ENCODE data around the gene ISCU.

ISCU gene

DNA sequence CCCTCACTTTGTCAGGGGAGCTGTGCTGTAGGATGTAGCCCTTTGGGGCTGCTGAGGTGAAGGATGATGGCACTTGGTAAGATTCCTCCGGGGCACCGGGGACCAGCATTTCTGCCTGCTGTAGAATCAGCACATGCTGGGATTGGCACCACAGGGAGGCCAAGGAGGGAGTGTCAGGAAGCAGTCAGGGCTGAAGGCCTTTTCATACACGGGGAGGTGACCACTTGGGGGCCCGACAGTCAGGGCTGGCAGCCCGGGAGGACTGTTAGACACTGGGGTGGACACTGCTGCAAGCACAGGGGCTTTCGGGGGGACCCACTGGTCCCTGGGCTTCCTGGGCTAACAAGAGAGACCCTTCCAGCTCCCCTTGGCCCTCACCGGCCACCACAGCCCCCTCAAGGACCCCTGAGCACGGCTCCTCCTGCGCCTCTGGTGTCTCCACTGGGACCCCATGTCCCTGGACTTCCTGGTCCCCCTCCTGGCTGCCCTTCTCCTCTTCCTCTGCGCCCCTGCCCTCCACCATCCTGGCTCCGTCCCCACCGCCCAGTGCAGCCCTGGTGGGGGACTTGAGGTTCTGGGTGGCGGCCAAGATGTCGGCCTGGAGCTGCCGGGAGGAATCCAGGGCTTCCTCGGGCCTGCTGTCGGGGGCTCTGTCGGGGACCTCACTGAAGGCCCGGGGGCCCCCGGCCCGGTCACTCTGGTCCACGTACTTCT is 29.0 kb downstream of the ISCU start:
- DNase-seq = no peak

DNA sequence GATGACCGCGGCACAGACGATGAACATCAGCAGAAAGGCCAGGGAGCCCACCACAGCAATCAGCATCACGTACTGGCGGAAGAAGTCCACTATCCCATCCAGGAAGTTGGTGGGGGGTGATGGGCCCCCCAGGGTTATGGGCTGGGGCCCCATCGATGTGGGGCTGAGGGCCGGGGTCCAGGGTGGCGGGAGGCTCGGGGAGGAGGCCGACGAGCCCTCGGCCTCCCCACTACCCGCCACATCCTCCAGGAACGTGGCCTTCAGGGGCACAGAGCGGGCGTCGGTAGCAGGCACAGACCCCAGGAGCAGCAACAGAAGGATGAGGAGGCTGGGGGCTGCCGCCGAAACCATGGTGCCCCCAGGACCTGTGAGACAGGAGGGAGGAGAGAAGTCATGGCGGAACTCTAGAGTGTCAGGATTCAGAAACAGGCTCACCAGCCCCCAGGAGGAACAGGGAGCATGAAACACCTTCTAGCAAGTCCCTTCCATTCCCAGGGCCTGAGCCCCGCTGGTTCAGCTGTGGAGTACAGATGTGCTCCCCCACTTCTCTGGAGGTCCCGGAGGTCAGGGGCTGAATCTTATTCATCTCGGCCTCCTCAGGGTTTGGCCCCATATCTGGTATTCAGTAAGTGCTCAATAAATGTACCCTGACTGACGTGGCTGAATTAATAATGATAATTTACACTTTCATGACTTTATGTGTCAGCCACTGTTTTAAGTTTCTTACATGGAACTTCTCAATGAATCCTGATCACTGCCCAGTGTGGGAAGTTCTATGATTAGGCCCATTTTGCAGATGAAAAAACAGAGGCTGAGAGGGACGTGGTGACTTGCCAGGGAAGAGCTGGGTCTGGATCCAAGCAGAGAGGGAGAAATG is 29.9 kb downstream of the ISCU start:
- no peak for DNase-seq

DNA sequence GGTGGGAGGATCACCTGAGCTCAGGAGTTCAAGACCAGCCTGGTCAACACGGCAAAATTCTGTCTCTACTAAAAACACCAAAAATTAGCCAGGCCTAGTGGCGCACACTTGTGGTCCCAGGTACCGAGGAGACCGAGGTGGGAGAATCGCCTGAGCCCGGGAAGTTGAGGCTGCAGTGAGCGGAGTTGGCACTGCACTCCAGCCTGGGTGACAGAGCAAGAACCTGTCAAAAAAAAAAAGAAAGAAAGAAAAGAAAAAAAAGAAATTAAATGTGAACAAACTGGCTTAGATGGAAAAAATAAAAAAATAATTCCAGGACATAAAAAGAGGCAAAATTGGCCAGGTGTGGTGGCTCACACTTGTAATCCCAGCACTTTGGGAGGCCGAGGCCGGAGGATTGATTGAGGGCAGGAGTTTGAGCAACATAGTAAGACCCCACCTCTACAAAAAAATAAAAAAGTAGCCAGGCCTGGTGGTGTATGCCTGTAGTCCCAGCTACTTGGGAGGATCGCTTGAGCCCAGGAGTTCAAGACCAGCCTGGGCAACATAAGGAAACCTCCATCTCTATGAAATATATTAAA is 32.0 kb downstream of the ISCU start:
- no peak for DNase-seq

DNA sequence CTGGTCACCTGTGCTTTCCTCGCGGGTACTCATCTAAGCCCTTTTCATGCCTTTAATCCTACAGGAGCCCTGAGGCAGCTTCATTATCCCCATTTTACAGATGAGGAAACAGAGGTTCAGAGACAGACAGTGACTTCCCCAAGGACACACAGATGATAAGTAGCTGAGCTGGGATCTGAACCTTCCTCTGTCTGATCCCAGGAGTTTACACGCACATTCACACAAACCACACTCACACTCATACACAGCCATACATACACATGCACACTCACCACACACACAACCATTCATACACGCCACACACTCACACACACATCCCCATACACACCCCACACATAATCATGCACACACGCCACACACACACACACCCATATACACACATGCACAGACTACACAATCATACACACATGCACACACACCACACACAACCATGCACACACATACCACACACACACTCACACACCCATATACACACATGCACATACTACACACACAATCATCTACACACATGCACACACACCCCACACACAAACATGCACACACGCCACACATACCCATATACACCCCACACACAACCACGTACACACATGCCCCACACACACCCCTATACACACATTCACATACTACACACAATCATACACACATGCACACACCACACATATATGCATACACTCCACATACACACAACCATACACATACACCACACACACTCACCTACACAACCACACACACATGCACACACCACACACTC is 32.7 kb downstream of the ISCU start:
- no peak for DNase-seq

DNA sequence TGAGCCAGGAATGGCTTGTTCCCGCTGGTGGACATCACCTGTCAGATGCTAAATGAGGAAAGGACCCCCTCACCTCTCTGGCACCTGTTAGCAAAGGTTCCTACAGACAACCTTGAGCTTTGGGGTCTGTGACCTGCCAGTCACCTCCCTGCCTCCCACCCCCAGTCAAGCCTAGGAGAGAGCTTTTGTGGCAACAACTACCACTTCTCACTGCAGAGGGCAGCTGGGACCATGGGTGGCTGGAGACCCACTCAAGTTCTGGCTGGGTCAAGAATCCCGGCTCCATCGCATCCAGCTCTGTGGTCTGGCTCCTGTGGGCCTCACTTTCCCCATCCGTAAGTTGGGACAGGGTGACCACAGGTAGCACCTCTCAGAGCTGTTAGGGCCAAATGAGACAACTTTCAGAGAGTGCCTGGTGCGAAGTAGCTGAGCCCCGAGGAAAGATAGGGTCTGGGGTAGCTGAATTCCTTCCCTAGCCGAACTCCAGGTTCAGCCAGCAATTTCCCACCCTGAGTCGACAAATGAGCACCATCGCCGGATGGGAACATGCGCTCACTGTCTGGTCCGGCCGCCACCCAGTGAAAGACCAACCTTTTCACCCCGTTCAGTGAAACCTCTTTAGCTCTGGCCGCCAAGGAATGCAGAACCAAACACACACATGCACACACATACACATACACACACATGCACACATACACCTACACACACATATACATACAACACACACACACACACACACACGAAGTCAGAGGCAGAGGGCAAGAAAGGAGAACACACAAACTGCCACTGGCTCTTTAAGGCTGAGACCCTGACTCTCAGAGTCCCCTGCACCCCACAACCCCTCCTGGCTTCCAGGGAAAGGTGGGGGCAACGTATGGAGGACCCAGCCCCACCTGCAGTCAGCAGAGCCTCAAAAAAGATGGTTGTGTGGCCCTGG is 33.6 kb downstream of the ISCU start:
- DNase-seq = no peak

DNA sequence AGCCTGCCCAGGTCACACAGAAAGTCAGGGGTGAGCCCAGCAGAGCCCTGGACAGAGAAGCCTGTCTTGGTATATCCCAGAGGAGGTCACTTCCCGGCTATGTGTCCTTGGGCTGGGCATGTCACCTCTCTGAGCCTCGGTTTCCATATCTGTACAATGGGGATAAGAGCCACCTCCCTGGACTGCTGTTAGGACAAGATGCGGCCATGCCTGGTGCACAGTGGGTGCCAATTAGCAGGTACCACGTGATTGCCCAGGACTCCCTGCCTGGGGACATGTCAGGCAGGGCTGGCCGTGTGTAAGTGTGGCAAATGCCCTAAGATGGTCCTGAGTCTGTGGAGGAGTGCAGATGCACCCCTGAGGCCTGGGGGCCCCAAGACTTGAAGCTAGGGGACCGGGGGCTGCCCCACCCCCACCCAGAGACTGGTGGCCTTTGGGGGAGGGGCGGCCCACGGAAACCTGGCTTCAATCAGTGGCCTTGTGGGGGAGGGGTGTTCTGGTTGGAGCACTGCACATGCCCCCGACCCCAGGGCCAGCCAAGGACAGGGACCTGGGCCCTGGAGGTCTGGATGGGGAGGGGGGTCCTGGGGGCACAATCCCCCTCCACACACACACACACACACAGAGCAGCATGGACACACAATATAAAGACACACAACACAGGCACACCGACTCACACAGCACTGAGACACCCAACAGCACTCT is 34.6 kb downstream of the ISCU start:
- no peak for DNase-seq

DNA sequence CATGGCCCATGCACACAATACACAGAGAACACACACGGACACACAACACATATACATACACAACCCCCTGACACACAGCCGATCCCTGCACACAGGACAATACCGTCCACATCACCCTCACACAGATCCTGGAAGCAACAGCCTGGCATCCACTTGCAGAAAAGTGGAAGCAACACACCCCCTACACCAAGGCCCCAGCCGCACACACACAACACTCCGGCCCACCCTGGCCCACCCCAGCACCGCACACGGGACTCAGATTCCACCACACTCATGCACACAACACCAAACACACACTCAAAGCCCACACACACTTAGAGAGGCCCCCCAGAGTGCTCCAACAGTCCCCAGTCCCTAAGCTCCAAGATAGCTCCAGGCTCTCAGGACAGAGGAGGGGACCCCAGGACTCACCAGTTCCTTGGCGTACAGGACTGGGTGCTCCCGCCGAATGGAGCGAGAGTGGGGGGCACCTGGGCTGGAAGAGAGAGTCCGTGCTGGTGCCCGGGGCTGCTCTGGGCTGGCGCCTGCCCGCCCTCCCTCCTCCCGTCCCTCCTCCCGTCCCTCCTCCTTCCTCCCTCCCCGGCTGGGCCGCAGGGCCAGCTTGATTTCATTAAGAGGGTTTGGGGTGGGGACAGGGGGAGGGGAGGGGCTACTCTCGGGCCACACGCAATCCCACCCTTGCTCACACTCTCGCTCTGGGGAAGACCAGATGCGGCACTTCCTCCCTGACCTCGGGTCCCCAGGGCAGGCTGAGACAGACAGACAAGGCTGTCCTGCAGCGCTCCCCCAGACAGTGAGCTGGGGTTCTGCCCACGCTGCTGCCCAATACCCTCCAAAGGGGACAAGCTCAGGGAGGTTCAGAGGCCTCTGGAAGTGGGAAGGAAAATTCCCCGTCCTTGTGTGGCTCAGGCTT is 35.4 kb downstream of the ISCU start, which contains the start of gene TMEM119:
Gene TMEM119 (minus strand): TSS at position 526 of the 913 bp plus-strand sequence. CDS start 5,701 bp downstream, outside the sequence.
- DNase-seq = peak; percentile 90

DNA sequence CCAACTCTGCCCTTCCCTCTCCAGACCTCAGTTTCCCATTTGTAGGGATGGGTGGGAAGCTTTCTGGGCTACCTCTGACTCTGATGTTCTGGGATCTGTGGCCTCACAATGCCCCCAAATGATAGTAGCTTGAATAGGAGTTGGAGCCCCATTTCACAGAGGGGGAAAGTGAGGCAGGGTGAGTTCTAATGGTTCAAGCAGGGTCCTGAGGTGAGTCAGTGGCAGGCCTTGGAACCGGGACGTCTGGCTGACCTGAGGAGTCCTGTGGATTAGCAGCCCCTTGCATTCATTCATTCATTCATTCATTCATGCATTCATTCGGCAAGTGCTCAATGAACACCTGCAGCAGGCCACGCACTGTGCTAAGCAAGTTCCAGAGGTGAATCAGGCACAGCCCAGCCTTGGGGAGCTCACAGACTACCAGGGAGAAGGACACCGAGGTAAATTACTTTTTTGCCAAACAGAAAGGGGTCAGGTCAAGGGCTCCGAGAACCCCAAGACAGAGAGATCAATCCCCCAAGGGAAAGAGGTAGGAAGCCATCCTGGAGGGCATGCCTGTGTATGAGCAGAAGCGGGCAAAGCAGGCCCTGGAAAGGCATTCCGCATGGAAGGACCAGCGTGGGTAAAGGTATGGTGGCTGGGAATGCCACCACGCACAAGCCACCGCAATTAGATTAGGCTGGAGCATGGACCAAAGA is 36.3 kb downstream of the ISCU start:
- no peak for DNase-seq

DNA sequence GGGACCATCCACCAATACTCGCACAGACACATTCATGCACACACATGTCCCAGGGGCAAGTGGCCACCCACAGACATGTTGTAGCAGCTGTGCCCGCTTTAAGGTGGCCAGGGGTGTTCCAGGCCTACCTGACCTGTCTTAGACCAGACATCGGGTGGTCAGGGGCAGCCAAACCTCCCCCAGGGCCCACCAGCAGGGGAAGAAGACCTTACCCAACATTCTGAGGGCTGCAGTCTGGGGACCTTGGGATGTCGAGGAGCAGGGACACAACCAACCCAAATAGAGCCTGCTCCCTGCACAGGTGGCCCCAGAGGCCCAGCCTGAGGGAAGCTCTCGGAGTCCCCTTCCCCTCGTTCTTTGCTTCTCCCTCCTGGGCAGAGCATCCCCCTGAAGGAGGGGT is 37.1 kb downstream of the ISCU start:
- DNase-seq = no peak

DNA sequence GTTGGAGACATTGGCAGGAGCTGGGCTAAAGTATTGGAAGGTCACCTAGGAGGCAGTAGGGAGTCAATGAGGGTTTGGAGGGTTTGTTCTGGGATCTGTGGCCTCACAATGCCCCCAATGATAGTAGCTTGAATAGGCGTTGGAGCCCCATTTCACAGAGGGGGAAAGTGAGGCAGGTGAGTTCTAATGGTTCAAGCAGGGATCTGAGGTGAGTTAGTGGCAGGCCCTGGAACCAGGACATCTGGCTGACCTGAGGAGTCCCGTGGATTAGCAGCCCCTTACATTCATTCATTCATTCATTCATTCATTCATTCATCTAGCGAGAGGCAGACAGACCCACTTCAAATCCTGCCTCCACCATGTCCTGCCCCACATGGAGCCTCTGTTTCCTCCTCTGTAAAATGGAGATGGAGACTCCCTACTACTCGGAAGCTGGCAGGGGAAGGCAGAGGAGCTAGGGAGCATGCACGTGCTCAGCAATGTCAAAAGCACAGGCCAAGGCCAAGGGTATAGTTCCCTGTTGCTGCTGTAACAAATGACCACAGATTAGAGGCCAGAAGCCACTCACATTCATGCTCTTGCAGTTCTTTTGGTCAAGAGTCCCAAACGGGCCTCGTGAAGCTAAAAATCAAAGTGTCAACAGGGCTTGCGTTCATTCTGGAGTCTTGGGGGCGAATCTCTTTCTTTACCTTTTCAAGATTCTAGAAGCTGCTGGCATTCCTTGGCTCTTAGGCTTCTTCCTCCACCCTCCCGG is 37.7 kb downstream of the ISCU start:
- no peak for DNase-seq

DNA sequence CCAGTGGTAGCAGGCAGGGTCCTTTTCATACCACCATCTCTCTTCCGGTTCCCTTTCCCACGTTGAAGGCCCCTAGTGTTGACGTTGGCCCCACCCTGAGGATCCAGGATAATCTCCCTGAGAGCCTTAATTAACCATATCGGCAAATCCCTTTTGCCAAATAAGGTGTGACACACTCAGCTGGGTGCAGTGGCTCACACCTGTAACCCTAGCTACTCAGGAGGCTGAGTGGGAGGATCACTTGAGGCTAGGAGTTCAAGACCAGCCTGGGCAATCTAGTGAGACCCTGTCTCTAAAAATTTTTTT is 38.3 kb downstream of the ISCU start:
- no peak for DNase-seq

DNA sequence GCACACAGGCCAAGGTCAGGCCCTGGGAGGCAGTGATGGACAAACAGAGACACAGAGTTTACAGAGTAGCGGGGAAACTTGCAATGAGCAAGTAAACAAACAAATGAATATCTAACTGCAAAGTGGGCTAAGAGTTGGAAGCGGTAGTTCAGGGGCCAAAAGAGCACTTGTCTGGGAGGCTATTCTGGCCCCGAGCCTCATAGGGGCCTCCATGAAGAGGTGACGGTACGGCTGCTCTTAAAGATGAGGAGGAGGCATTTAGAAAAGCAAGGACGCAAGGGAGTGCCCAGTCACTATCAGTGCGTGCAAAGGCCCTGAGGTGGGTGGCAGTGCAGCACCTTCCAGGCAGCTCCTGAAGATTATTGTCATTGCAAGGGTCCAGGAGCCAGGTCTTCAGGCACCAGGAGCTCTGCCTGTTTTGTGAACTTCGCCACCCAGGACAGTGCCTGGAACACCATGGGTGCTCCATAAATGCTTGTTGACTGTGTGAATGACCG is 39.9 kb downstream of the ISCU start:
- no peak for DNase-seq

DNA sequence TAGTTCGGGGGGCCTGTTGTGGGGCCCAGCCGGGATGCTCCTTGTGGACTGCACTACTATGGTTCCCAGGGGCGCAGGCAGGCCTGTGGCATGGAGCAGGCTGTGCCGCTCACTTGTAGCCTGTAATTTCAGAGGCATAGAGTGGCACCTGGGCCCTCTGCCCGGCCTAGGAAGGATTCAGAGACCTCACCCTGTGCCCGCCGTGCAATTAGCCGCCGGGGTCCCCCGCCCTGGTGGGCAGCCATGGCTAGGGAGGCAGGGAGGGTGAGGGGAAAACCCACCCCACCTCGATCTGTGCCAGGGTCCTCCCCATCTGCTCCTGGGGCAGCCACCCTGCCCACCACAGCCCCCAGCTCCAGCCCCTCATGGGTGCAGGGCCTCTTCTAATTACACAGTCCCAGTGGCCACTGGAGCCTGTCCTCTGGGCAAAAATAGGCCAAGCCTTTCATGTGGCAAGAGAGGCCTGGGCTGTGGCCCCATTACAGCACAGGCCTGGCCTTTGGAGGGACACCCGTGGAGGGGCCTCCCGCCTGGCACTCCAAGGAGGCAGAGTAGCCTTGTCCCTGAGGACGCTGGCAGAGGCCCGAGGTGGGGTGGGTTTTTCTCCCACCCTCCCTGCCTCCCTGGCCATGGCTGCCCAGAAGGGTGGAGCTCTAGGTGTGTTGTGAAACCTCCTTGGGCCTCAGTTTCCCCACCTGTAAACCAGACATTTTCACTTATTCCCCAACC is 40.7 kb downstream of the ISCU start:
- DNase-seq = no peak

DNA sequence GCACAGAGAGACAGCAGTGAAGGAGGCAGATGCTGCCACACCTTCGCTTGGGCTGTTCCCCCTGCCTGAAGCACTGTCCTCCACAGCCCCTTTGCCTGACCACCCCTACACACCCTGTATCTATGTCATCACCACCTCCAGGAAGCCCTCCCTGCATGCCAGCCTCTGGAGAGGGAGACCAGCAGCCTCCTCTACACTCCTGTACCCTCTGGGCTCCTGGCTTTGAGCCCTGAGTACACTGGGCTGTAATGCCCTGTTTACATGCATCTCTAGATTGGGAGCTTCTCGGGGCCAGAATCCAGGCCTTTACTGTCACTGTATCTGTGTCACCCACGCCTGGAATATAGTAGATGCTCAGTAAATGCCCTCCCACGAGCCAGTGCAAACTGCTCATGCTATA is 41.3 kb downstream of the ISCU start:
- DNase-seq = no peak

DNA sequence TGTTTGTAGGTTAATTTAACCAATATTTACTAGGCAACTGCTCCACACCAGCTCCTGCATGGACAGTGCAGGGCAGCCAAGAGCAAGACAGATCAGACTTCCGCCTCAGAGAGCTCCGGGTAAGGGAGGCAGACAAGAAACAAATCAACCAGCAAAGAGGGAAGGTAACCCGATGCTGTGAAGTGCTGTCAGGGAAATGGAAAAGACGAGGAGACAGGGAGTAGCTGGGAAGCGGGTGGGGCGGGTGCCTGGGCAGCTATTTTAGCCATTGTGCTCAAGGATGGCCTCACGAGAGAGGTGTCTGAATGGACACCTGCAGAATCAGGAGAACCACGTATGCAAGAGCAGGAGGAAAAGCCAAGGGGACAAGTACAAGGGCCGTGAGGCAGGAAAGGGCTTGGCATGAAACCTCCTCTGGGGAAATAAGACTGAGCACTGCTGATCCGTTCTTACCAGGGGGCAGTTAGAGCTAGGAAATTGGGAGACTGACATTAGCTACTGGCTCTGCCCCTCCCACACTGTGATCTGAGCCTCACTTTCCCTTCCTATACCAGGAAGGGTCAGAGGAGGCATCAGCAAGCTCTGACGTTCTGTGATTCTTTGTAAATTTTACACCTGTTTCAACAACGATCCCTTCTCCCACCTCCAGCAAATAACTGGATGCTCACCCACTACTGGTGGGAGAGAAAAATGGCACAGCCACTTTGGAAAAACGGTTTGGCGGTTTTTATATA is 42.0 kb downstream of the ISCU start:
- DNase-seq = no peak

DNA sequence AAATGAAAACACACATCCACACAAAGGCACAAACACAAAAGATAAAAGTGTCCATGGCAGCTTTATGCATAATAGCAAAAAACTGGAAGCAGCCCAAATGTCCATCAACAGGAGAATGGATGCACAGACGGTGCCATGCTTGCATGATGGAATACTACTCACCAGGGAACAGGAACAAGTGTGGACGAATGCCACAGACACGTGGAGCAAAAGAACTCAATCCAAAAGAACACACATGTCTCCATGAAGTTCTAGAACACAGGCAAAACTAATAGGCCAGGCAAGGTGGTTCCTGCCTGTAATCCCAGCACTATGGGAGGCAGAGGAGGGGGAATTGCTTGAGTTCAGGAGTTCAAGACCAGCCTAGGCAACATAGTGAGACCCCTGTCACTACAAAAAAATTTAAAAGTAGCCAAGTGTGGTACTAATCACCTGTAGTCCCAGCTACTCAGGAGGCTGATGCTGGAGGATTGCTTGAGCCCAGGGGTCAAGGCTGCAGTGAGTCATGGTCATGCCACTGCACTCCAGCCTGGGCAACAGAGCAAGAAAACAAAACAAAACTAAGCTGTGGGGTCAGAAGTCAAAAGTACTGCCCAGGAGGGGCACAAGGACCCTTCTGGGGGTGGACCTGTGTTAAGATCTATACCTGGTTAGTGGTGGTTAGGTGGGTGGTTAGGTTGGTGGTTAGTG is 42.7 kb downstream of the ISCU start:
- no peak for DNase-seq

Measured in fibroblast of skin of abdomen (primary cell).